Colonic mucosa (tissue), 4 donors: ENCODE data around the gene DLG2. TPM values are rescaled to one million over a fixed set of nuclear protein-coding genes. Genes with fewer than 3 reads are reported as not detected.

Source experiments
- DNase-seq: peaks from one replicate; pipeline ENCODE4 v3.0.0-alpha.2; 2020
- H3K27ac ChIP-seq: fragments of 200-600 bp; one replicate; pipeline ENCODE4 v1.8.0; 2021
- H3K27me3 ChIP-seq: fragments of 200-600 bp; one replicate; pipeline ENCODE4 v1.8.0; 2021
- H3K36me3 ChIP-seq: fragments of 200-600 bp; one replicate; pipeline ENCODE4 v1.8.0; 2021
- H3K4me1 ChIP-seq: fragments of 200-600 bp; one replicate; pipeline ENCODE4 v1.8.0; 2021; ENCODE audit warnings: mild to moderate bottlenecking
- H3K4me3 ChIP-seq: fragments of 200-600 bp; one replicate; pipeline ENCODE4 v1.8.0; 2021
- H3K9ac ChIP-seq, 2 donors: one replicate each; pipeline ENCODE4 v1.7.0; 2013; ENCODE audit warnings: control low read depth in 2 of 2, low read depth in 2 of 2, low read length in 2 of 2
- H3K9me3 ChIP-seq: fragments of 200-600 bp; one replicate; pipeline ENCODE4 v1.8.0; 2021
- intact Hi-C: fragments of 100-400 bp; cut with DNase I; formaldehyde crosslinking; loops from one replicate; pipeline ENCODE4 v1.14.1; 2022
- total RNA-seq, 2 donors: library from RNA; stranded (reverse); fragmentation: NEBNext Ultra II Directional in 1 of 2; extraction: Animal tissue kit (Norgen Biotek cat#: 25700) in 1 of 2; gene quantifications; one replicate each; pipeline ENCODE4 v1.2.1, GENCODE V29; 2021
- TF ChIP-seq, protein P1 (sequence below): fragments of 200-600 bp; IDR thresholded peaks from one replicate; pipeline ENCODE4 v1.8.0; 2022; ENCODE audit warnings: antibody characterized with exemption, mild to moderate bottlenecking
- donor health status: healthy.
- donor health status: DM: no; HTN: no; CAD: no.
- donor health status: DM: no; HTN: no; CAD: no.

Gene DLG2
- total RNA-seq, 2 donors from 2014 or later, result 1.4 to 3.3 TPM

DNA sequence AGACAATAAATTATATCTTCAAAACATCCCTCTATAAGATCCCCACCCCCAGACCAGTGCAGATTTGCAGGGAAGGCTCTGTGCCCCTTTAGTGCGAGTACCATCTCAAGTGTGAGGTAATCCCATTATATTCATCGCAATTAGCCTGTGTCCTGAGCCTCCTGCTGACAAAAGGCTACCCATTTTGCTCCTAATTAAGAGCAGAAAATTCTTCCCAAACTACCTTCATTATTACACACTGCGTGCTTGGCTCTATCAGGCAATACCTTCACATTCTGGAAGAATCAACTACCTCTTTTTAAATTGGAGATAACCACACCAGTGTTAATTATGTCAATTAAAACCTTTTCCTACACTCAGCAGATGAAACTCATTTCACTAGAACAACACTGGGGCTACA, 1207.5 kb downstream of the DLG2 start:
- Histone ChIP-seq H3K27ac (no peak overlapping the region), H3K4me3 (no peak overlapping the region), H3K9ac (no peak overlapping the region), H3K9me3 (no peaks in the 10 kb centered on the region), H3K36me3 (no peaks in the 10 kb centered on the region), H3K4me1 (no peaks in the 10 kb centered on the region), H3K27me3 (no peaks in the 10 kb centered on the region)
- intact Hi-C loops, result no loop called here
- no peak for DNase-seq
- TF ChIP-seq, protein P1, sequence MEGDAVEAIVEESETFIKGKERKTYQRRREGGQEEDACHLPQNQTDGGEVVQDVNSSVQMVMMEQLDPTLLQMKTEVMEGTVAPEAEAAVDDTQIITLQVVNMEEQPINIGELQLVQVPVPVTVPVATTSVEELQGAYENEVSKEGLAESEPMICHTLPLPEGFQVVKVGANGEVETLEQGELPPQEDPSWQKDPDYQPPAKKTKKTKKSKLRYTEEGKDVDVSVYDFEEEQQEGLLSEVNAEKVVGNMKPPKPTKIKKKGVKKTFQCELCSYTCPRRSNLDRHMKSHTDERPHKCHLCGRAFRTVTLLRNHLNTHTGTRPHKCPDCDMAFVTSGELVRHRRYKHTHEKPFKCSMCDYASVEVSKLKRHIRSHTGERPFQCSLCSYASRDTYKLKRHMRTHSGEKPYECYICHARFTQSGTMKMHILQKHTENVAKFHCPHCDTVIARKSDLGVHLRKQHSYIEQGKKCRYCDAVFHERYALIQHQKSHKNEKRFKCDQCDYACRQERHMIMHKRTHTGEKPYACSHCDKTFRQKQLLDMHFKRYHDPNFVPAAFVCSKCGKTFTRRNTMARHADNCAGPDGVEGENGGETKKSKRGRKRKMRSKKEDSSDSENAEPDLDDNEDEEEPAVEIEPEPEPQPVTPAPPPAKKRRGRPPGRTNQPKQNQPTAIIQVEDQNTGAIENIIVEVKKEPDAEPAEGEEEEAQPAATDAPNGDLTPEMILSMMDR, result no peak

DNA sequence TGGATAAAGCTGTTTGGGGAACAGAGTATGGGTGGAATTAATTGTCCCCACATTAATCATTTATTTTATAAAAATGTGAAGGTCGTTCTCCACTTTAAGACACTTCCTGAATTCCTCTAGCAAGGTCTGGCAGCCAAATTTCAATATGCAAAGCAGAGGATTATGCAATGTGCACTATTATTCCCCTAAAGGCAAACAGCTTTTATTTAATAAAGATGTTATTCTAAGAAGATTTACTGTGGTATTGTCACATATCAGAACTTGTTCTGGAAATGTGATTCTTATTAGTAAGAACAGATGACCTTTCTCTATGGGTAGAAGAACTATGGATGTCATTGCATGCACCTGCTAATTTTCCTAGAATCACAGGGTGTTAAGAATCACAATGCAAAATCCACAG, 1212.2 kb downstream of the DLG2 start:
- Histone ChIP-seq H3K9me3 (no peaks in the 10 kb centered on the region), H3K36me3 (no peaks in the 10 kb centered on the region), H3K4me1 (no peaks in the 10 kb centered on the region), H3K4me3 (no peak overlapping the region), H3K27me3 (no peaks in the 10 kb centered on the region), H3K27ac (no peak overlapping the region), H3K9ac (no peak overlapping the region)
- intact Hi-C loops, result no loop called here
- TF ChIP-seq, protein P1, result no peak
- no peak for DNase-seq

DNA sequence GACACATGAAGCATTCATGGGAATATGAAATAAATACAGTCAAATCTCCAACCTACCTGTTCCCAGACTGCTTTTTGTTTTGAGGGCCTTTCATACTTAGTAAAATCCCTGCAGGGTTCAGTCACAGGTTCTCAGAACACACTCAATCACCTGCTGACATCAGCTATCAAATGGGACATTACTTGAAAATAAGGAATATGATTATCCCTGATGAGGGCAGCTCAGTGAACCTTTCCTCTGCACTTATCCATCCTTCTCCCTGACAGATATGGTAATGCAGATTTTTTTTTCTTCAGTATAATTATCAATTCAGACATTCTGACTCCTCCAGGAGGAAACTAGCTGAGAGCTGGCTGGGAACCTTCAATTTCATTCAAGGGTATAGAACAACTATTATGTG, 1213.6 kb downstream of the DLG2 start:
- no peaks in the 10 kb centered on the region for H3K36me3 ChIP-seq
- H3K9ac ChIP-seq, result no peak overlapping the region
- no peak for DNase-seq
- intact Hi-C loops, result no loop called here
- H3K9me3 ChIP-seq, result no peaks in the 10 kb centered on the region
- H3K4me1 ChIP-seq, result no peaks in the 10 kb centered on the region
- H3K27me3 ChIP-seq, result no peaks in the 10 kb centered on the region
- H3K27ac ChIP-seq, result no peak overlapping the region
- H3K4me3 ChIP-seq, result no peak overlapping the region
- TF ChIP-seq, protein P1, result no peak

DNA sequence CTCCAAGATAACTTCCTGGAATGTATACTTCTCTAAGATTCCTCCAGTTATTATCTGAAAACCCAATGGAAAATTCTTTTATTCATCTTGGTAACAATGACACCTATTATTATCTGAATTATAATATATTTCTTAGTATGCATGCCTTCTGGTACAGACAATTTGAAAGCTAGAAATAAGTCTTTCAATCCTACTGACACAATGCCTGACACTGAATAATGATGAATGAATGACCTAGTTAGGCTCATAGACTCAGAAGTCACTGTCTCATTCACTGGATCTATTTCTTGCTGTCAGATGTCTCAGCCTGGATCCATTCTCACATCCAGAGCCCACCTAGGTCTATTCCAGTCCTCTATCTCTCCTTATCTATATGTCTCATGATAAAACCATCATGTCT, 1214.3 kb downstream of the DLG2 start:
- Histone ChIP-seq H3K27ac (no peak overlapping the region), H3K4me1 (no peaks in the 10 kb centered on the region), H3K4me3 (no peak overlapping the region), H3K36me3 (no peaks in the 10 kb centered on the region), H3K27me3 (no peaks in the 10 kb centered on the region), H3K9ac (no peak overlapping the region), H3K9me3 (no peaks in the 10 kb centered on the region)
- TF ChIP-seq, protein P1, result no peak
- no peak for DNase-seq
- intact Hi-C loops, result no loop called here

DNA sequence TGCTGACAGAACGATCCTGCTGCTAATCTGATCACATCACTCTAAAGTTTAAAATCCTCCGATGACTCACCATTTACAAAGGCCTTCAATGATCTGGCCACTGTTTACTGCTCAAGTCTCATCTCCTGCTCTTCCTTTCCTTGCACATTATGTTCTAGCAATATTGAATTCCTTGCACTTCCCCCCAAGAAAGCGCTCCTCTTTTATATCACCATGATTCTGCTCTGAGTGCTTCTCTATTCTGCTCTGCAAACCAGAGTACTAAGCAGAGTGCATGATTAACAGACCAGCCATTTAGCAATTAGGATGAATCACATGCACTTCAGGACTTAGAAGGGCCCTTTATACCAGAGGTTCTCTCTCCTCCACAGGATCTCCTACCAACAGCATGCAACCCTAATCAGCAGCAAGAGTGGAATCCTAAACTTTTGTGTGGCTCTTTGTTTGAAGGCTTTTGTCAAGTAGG, 1218.2 kb downstream of the DLG2 start:
- intact Hi-C loops, result no loop called here
- no peak for DNase-seq
- Histone ChIP-seq H3K4me1 (no peaks in the 10 kb centered on the region), H3K36me3 (no peaks in the 10 kb centered on the region), H3K4me3 (no peak overlapping the region), H3K27ac (no peak overlapping the region), H3K9me3 (no peaks in the 10 kb centered on the region), H3K27me3 (no peaks in the 10 kb centered on the region), H3K9ac (no peak overlapping the region)
- TF ChIP-seq, protein P1, result no peak

DNA sequence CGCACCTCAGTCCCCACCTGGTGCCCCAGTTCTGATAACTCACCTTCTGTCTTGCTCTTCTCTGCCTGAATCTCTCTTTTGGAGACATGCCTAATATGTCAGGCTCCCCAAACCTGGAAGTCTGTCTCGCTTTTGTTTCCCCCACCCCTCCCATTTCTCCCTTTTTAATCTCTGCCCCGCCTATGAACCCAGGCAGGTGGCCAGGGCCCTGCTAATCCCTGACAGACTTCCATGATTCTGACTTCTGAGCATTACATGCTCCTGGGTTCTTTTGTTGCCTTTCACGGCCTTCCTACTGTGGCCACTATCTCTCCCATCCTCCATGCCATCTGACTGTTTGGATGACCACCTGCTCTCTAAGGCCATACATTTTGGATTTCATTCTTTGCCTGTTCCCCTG, 1220.1 kb downstream of the DLG2 start:
- TF ChIP-seq, protein P1, result no peak
- H3K27ac ChIP-seq, result no peak overlapping the region
- no peaks in the 10 kb centered on the region for H3K4me1 ChIP-seq
- no peak overlapping the region for H3K9ac ChIP-seq
- no peaks in the 10 kb centered on the region for H3K27me3 ChIP-seq
- H3K4me3 ChIP-seq, result no peak overlapping the region
- intact Hi-C loops, result no loop called here
- no peaks in the 10 kb centered on the region for H3K9me3 ChIP-seq
- no peaks in the 10 kb centered on the region for H3K36me3 ChIP-seq
- DNase-seq, result no peak
